WTC11 (cell line): ENCODE measurements around the gene TMEM30A. TPM values are rescaled to one million over a fixed set of nuclear protein-coding genes. Genes with fewer than 3 reads are reported as not detected.
A peak's percentile ranks its signal among the peaks of the same experiment; 100 is the strongest.

Experiments used
- ATAC-seq: fragments of 200-7000 bp; cut with Tn5 transposase; 2 replicates; pipeline ENCODE4 v1.10.0; 2021; ENCODE audit warnings: mild to moderate bottlenecking, moderate library complexity
- CTCF ChIA-PET: fragments of 300-600 bp; sonication (Branson Sonifier 250); formaldehyde crosslinking; loops from one replicate; lab custom pipeline; 2021; ENCODE audit warnings: antibody characterized with exemption; lab: Charles Lee
- POLR2A ChIA-PET: fragments of 350-600 bp; sonication (Branson Sonifier 250); formaldehyde crosslinking; loops from one replicate; lab custom pipeline; 2021; ENCODE audit warnings: antibody characterized with exemption; lab: Charles Lee
- DNase-seq: peaks from one replicate; pipeline ENCODE4 v3.0.0; 2021; ENCODE audit warnings: low spot score
- H3K27ac Mint-ChIP-seq: 2 replicates; pipeline ENCODE4 v1.8.0; 2021; ENCODE audit warnings: mixed read lengths
- H3K27me3 Mint-ChIP-seq: 2 replicates; pipeline ENCODE4 v1.8.0; 2021; ENCODE audit warnings: low read depth, mild to moderate bottlenecking, moderate library complexity, mixed read lengths
- H3K36me3 Mint-ChIP-seq: 2 replicates; pipeline ENCODE4 v1.8.0; 2021; ENCODE audit warnings: mixed read lengths
- H3K4me1 Mint-ChIP-seq: 2 replicates; pipeline ENCODE4 v1.8.0; 2022; ENCODE audit warnings: mixed read lengths
- H3K4me3 Mint-ChIP-seq: 2 replicates; pipeline ENCODE4 v1.8.0; 2021; ENCODE audit warnings: mild to moderate bottlenecking, moderate library complexity, mixed read lengths
- H3K9me3 Mint-ChIP-seq: 2 replicates; pipeline ENCODE4 v1.8.0; 2021; ENCODE audit warnings: mixed read lengths
- ATF6 ChIP-seq: sonication (generic); formaldehyde crosslinking; IDR thresholded peaks from 2 replicates; pipeline ENCODE4 v1.8.1; 2023; ENCODE audit warnings: mild to moderate bottlenecking, missing genetic modification reagents
- CDX4 ChIP-seq: fragments of 250-450 bp; sonication (Bioruptor Pico); IDR thresholded peaks from 2 replicates; pipeline ENCODE4 v1.9.0; 2021; ENCODE audit warnings: moderate library complexity, mild to moderate bottlenecking, inconsistent platforms, borderline replicate concordance
- CREB1 ChIP-seq: sonication (generic); formaldehyde crosslinking; IDR thresholded peaks from 2 replicates; pipeline ENCODE4 v1.8.0; 2023; ENCODE audit warnings: mild to moderate bottlenecking, missing genetic modification reagents
- CTCF ChIP-seq: fragments of 200-600 bp; IDR thresholded peaks from 2 replicates; pipeline ENCODE4 v1.8.0; 2022; ENCODE audit warnings: antibody characterized with exemption
- E2F5 ChIP-seq: sonication (generic); formaldehyde crosslinking; IDR thresholded peaks from 2 replicates; pipeline ENCODE4 v1.8.1; 2022; ENCODE audit warnings: mild to moderate bottlenecking, moderate library complexity, missing genetic modification reagents
- FOXJ3 ChIP-seq: sonication (generic); formaldehyde crosslinking; IDR thresholded peaks from 2 replicates; pipeline ENCODE4 v1.9.0; 2021; ENCODE audit warnings: missing genetic modification reagents, mild to moderate bottlenecking, borderline replicate concordance
- GRHL2 ChIP-seq: fragments of 250-450 bp; sonication (Bioruptor Pico); IDR thresholded peaks from 2 replicates; pipeline ENCODE4 v1.8.0; 2022; ENCODE audit warnings: mild to moderate bottlenecking, moderate library complexity; ENCODE audit not compliant: insufficient replicate concordance, severe bottlenecking
- IRF1 ChIP-seq: sonication (generic); formaldehyde crosslinking; IDR thresholded peaks from 2 replicates; pipeline ENCODE4 v1.8.0; 2023; ENCODE audit warnings: missing genetic modification reagents
- IRF2 ChIP-seq: sonication (generic); formaldehyde crosslinking; IDR thresholded peaks from 2 replicates; pipeline ENCODE4 v1.8.0; 2022; ENCODE audit warnings: low read depth, missing genetic modification reagents, borderline replicate concordance
- KAT7 ChIP-seq: sonication (generic); formaldehyde crosslinking; IDR thresholded peaks from 2 replicates; pipeline ENCODE4 v1.8.1; 2023; ENCODE audit warnings: missing genetic modification reagents, mild to moderate bottlenecking, borderline replicate concordance
- NFATC4 ChIP-seq: fragments of 250-450 bp; sonication (Bioruptor Pico); IDR thresholded peaks from 2 replicates; pipeline ENCODE4 v1.9.0; 2021; ENCODE audit warnings: mild to moderate bottlenecking
- NFYB ChIP-seq: sonication (generic); formaldehyde crosslinking; conservative IDR thresholded peaks from 2 replicates; pipeline ENCODE4 v1.8.0; 2022; ENCODE audit warnings: low read depth, missing genetic modification reagents
- SOX15 ChIP-seq: fragments of 250-450 bp; sonication (Bioruptor Pico); IDR thresholded peaks from 2 replicates; pipeline ENCODE4 v1.9.0; 2021; ENCODE audit warnings: mild to moderate bottlenecking
- TEAD1 ChIP-seq: sonication (generic); formaldehyde crosslinking; IDR thresholded peaks from 2 replicates; pipeline ENCODE4 v1.8.0; 2022; ENCODE audit warnings: mild to moderate bottlenecking, missing genetic modification reagents
- ZNF425 ChIP-seq: fragments of 250-450 bp; sonication (Bioruptor Pico); conservative IDR thresholded peaks from 2 replicates; pipeline ENCODE4 v1.9.0; 2021; ENCODE audit warnings: mild to moderate bottlenecking
- ZNF532 ChIP-seq: fragments of 250-450 bp; sonication (Bioruptor Pico); IDR thresholded peaks from 2 replicates; pipeline ENCODE4 v1.9.0; 2021; ENCODE audit warnings: mild to moderate bottlenecking, borderline replicate concordance
- ZNF671 ChIP-seq: fragments of 250-450 bp; sonication (Bioruptor Pico); IDR thresholded peaks from 2 replicates; pipeline ENCODE4 v1.8.0; 2021; ENCODE audit warnings: mild to moderate bottlenecking
- total RNA-seq: library from RNA; stranded (reverse); gene quantifications from 3 replicates; pipeline ENCODE4 v1.2.3, GENCODE V29; 2021

Gene TMEM30A
- total RNA-seq, 1 experiment from 2014 or later, result 81.2 TPM

- Mint-ChIP-seq H3K4me1 (peaks cover 24% of the 10 kb centered on the region), H3K4me3 (no peak overlapping the region), H3K9me3 (no peaks in the 10 kb centered on the region), H3K36me3 (no peaks in the 10 kb centered on the region), H3K27ac (peak overlapping the region; percentile 55), H3K27me3 (no peaks in the 10 kb centered on the region)
- DNase-seq (no peak), ATAC-seq (no peak; the same call in 1 of the 2 replicates)
- CTCF ChIA-PET, result no interaction called here
- TF ChIP-seq ZNF532 (CRISPR knock-in tag), result no peak
- no peak for TF ChIP-seq FOXJ3 (CRISPR knock-in tag)
- no peak for TF ChIP-seq NFATC4 (CRISPR knock-in tag)
- TF ChIP-seq IRF2 (CRISPR knock-in tag), result no peak
- no peak for TF ChIP-seq IRF1
- POLR2A ChIA-PET, result no interaction called here
Observed at GRCh38 chr6:75290136-75290945, 5.7 kb upstream of the TMEM30A start.

GRCh38 chr6:75288023-75288422 is 3.4 kb upstream of the TMEM30A start:
- Mint-ChIP-seq H3K4me3 (no peak overlapping the region), H3K36me3 (no peaks in the 10 kb centered on the region), H3K9me3 (no peaks in the 10 kb centered on the region), H3K4me1 (peaks cover 24% of the 10 kb centered on the region), H3K27ac (no peak overlapping the region), H3K27me3 (no peaks in the 10 kb centered on the region)
- TF ChIP-seq SOX15 (CRISPR knock-in tag), result no peak
- no peak for TF ChIP-seq ZNF671 (CRISPR knock-in tag)
- no peak for TF ChIP-seq TEAD1 (CRISPR knock-in tag)
- TF ChIP-seq CREB1, result no peak
- no peak for TF ChIP-seq CDX4
- no peak for TF ChIP-seq NFYB (CRISPR knock-in tag)
- no peak for TF ChIP-seq ZNF425
- no peak for TF ChIP-seq E2F5 (CRISPR knock-in tag)
- TF ChIP-seq CTCF, result no peak
- TF ChIP-seq GRHL2, result no peak
- no peak for TF ChIP-seq KAT7 (CRISPR knock-in tag)
- TF ChIP-seq ATF6 (CRISPR knock-in tag), result no peak
- POLR2A ChIA-PET, result no interaction called here
- ATAC-seq (no peak), DNase-seq (no peak)
- CTCF ChIA-PET, result no interaction called here
